ENCODE measurements around the gene FTL.

FTL gene

DNA sequence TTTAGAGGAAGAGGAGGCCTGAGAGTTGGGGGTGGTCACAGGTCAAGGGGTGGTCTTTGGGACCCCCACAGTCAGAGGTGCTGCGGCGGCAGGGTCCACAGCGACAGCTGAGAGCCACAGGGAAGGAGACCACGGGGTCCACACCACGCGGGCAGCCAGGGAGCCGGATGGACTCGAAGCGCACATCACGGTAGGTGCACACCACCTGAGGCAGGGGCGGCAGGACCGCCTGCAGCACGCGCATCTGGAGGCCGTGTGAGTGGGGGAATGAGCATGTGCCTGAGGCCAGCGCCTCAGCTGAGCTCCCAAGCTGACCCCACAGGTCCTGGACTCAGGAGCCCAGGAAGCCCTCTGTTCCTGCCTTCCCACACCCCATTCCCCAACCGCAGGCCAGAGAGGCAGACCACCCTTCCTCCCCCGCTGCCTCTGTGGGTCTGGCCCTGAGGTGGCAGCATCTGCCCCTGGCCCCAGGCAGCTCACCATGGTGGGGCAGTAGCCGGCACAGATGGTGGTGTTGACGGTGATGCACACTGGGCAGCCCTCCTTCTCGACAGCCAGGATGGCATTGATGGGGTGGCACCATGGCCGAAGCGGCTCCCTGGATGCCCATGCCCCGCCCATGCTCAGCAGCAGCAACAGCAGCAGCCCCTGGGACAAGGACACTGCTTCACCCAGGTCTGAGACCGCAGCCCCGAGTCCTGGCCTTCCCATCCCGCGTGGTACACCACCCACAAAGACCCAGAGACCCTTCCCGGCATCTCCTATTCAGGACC, 51.1 kb downstream of the FTL start:
- TF ChIP-seq, protein P1, sequence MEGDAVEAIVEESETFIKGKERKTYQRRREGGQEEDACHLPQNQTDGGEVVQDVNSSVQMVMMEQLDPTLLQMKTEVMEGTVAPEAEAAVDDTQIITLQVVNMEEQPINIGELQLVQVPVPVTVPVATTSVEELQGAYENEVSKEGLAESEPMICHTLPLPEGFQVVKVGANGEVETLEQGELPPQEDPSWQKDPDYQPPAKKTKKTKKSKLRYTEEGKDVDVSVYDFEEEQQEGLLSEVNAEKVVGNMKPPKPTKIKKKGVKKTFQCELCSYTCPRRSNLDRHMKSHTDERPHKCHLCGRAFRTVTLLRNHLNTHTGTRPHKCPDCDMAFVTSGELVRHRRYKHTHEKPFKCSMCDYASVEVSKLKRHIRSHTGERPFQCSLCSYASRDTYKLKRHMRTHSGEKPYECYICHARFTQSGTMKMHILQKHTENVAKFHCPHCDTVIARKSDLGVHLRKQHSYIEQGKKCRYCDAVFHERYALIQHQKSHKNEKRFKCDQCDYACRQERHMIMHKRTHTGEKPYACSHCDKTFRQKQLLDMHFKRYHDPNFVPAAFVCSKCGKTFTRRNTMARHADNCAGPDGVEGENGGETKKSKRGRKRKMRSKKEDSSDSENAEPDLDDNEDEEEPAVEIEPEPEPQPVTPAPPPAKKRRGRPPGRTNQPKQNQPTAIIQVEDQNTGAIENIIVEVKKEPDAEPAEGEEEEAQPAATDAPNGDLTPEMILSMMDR (IDR thresholded peaks at IDR 0.05), result no peak
